ENCODE results near the gene PBRM1.

The PBRM1 gene

DNA sequence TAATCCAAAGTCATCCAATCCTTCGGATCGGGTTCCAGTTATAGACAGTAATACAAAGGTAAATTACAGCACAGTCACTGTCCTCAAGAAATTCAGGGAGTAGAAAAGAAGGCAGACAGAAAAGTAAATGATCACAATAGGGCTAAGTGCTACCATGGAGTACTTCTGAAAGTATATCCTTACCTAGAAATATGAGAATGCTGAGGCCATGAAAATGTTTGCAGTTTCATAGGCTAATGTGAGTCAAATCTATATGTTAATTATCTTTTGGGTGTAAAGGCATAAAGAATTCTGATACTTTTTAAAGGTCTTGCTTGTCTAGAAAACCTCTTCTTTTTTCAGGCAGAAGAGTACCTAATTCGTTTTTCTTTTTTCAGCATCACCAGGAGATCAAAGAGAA, 29.8 kb downstream of the PBRM1 start:
- no peak for DNase-seq

DNA sequence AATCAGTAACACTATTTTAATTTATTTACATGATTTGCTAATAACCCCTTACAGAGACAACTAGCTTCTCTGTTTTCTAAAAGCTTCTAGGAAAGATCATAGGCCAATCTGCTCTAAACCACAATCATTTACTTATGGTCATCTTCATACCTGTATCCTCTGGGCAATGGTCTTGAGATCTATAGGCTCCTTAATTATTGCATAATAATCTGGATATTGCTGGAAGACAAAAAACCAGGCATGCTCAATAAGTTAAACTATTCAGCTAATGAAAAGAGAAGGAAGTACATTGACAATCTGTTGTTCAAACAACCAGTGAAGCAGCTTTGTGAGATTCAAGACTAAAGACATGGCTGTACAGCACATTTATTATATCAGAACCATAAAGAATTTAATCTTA, 34.1 kb downstream of the PBRM1 start:
- no peak for DNase-seq

DNA sequence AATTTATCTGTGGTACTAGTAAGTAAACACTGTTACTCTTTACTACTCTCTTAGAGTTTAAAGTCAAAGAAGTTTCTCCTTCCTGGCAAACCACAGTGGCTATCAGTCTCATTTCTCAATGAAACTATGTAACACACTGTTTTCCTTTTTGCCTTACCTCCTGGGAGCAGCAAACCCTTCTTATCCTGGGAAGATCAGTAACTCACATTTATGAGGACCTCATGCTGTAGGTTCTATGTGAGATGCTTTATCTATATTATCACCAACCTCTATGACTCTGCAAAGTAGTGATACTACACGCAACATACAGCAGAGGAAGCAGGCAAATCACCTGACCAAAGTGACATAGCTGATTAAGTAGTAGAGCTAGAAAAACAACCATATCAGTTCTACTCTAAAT, 35.3 kb downstream of the PBRM1 start:
- no peak for DNase-seq

DNA sequence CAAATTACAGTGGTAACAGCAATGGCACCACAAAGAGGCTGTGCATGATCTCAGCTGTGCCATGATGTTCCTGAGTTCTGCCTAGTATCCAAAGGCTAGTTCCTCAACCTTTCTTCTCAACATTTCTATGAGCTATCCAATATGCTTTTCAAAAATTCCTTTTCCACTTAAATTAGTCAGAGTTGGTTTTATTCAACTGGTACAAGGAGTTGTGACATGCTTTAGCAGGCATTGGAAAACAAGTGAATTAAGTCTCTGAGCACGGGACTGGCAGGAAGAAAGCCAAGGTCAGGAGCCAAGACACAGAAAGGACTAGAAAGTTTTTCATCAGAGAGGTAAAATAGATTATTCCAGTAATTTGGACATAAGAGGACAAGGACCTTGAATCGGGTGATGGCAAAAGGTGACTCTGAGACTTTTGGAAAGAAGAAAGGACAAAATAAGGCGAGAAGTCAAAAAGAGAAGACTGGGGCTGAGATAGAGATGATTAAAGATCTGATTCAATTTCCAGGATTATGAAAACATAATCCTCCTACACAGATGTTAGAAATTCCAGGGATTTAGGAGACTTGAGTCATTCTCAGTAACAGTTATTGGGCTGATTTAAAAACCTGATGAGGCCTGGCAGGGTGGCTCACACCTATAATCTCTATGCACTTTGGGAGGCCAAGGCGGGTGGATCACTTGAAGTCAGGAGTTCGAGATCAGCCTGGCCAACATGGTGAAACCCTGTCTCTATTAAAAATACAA, 36.1 kb downstream of the PBRM1 start:
- DNase-seq, result no peak

DNA sequence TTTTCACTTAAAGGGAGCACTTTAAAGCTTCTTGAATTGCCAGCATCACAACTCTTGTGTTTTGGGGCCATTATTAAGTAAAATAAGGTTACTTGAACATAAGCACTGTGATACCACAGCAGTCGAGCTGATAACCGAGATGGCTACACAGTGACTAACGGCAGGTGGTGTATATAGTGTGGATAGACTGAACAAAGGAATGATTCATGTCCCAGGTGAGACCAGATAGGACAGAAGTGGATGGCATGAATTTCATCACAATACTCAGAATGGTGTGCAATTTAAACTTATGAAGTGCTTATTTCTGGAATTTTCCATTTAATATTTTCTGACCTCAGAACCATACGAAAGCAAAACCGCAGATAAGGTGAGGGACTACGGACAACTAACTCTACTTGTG, 40.2 kb downstream of the PBRM1 start:
- DNase-seq, result no peak

DNA sequence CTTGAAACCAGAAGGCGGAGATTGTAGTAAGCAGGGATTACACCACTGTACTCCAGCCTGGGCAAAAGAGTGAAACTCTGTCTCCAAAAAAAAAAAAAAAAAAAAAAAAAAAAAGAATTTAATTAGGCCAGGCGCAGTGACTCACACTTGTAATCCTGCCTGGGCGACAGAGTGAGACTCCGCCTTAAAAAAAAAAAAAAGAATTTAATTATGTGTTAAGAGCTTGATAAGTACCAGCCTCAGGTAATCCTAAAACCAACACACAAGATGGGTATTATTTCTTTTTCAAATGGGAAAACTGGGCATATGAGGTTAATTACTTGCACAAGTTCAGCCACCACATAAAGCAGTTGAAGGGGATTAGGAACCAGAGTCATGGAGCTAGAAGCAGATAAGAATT, 49.0 kb downstream of the PBRM1 start:
- DNase-seq, result no peak

DNA sequence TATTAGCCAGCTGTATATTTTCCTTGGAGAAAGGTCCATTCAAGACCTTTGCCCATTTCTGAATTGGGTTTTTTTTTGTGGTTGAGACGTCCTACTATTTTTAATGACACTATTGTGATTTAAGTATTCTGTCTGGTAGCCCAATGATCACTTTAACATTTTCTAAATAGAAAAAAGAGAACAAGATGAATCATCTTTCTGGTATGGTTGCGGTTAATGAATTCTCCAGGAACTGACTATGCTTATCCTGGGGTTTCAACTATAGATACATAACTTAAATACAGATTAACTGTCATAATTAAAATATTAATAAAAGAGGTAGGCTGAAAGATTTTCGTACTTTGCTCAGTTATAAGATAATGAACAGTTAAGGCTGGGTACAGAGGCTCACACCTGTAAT, 51.9 kb downstream of the PBRM1 start:
- no peak for DNase-seq

DNA sequence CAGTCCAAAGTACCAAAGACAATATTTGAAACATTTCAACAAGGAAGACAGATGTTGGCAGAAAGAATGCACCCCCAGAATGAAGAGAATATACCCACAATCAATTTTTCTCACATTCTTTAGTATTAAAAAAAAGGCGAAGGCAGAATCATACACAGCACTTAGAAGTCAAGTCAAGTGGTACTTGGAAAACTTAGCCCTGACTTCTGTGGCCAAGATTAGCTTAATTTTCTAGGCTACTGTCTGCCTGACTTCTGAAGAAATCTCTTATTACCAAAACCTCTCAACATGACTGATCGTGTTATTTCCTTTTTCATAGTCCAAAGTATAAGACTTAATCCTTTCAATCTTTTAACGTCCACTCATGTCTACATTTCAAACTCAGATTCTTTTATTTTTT, 60.7 kb downstream of the PBRM1 start:
- DNase-seq, result no peak

DNA sequence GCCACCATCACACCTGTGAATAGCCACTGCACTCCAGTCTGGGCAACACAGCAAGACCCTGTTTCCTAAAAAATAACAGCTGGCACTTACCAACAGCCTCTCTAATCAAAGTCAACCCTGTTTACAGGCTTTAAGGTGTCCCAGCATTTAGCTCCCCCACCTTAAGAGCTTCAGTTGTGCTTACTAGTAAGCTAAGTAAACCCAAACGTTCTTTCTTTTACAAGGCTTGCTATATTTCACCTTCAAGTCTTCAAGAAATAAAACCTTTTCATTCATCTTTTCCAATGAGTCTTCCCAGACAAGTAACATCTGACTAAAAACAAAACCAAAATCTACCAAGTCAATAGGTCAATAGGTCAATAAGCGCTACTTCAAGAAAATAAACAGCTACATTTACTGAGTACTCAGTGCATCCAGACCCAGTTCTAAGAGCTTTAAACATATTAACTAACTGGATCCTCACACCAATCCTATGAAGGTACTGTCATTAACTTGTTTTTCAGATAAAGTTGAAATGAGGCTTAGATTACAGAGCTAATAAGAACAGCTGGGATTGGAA, 62.4 kb downstream of the PBRM1 start:
- DNase-seq, result no peak

DNA sequence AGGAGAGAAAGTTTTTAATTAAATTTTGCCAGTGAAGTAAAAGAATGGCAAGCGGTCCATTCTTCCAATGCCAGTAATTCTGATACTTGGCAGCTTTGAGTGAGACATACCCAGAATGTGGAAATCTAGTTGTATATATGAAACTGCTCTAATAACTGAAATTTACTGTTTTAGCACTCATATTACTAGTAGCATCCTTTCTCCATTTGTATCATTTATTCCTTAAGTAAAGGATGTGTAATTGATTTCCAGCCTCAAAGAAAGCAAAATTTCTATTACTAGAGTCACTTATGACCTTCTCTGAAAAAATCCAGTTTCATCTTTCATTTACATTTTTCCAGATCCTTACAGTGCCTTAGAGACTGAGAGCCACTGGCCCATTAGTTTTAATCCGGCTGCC, 65.1 kb downstream of the PBRM1 start:
- DNase-seq, result no peak

DNA sequence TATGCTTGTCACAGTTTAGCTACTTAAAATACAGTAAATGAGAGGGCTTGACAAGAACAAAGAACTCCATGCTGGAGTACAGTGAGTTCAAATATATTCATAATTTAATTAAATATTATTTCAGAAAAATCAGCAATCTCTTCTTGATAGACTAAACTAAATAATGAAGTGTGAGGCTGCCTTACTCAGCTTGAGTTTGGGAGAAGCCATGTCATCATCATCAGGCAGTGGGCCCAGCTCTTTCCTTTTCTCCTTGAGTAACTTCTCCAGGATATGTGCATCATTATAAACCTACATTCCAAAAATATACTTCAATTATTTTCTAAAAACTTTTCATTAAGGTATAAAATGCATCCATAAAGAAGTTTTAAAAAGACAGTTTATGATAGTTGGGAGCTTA, 70.5 kb downstream of the PBRM1 start:
- no peak for DNase-seq

DNA sequence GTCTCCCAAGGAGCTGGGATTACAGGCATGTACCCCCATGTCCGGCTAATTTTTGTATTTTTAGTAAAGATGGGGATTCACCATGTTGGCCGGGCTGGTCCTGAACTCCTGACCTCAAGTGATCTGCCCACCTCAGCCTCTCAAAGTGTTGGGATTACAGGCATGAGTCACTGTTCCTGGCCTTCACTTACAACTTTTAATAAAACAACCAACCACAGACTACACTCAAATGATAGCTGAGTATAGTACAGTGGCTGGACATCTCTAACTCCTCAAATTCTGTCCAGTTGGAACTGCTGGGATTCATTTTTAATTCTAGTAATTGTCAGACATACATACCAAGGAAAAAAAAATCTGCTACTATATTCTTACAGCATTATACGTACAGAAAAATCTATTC, 71.0 kb downstream of the PBRM1 start:
- DNase-seq, result no peak

DNA sequence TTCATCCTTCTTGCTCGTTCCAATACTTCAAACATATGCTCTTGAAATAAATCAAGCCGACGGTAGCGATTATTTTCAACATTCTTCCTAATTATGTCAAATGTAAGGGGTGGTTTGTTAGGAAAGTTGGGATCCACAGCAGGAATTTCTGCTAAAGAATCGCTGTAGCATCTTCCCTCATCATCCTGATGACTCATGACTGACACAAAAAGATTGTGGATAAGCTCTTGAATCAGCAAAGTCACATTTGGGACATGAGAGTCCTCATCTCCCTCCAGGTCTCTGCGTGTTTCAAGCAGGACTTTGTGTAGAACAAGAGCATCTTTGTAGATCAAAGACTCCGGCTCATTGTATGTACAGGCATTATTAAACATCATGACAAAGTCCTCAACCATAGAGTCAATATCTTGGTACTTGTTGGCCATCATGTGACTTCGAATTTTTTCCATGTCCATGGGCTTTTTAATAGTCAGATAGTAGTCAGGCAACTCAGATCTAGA, 76.3 kb downstream of the PBRM1 start:
- no peak for DNase-seq

DNA sequence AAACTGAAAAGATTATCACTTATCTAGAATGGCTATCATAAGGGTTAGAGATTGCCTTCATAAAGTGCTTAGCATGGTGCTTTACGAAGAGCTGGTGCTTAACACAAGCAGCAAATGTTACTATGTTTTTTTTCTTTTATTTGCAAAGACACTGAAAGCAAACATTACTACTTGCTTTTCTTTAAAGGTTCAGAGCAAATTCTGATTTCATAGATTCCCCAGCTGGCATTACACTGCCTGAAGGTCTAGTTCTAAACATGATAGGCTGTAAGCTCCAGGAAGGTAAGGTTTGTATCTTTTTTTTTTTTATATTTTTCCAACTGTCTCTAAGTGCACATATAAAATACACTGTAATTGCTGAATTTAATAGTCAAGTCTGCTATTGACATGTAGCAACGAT, 77.4 kb downstream of the PBRM1 start:
- DNase-seq, result no peak

DNA sequence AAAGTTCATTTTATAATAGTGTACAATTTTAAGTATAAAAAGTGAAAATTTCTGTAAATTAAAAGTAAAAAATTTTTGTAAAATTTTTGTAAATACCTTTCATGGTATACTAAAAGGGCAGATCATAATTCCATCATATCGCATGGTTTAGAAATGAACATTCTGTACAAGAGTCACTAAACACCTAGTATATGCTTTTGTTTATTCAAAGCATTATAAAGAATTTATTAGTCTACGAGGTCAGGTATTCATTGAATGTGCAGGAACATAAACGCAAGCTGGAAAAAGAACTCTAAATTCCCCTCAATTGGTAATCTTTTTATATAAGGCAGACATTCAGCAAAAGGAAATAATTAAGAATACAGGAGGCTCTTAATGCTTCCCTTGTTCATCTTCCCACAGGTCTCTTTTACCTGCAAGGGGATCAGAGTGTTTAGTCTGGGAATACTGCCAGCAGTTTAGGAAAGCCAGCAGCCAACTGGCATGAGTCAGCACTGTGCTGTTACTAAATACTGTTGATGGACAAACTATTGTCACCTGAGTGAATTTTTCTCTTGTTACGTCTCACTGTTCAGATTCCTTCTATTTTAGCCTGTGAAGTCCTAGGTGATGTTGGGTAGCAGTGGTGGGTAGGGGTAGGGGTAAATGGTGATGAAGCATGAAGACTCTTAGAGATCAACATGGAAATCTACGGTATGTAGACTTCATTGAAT, 79.2 kb downstream of the PBRM1 start:
- DNase-seq, result no peak

DNA sequence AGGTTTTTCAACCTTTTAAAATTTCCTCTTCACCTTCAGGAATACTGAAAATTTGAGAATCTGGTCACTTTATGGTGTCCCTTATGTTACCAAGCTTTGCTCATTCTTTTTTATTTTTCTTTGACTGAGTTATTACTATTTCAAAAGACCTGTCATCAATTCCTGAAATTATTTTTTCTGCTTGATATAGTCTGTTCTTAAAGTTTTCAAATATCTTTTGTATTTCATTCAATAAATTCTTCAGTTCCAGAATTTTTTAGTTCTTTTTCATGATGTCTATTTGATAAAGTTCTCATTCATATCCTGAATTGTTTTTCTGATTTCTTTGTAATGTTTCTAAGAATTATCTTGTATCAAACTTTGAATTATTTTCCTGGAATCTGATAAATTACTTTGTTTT, 85.5 kb downstream of the PBRM1 start:
- no peak for DNase-seq

DNA sequence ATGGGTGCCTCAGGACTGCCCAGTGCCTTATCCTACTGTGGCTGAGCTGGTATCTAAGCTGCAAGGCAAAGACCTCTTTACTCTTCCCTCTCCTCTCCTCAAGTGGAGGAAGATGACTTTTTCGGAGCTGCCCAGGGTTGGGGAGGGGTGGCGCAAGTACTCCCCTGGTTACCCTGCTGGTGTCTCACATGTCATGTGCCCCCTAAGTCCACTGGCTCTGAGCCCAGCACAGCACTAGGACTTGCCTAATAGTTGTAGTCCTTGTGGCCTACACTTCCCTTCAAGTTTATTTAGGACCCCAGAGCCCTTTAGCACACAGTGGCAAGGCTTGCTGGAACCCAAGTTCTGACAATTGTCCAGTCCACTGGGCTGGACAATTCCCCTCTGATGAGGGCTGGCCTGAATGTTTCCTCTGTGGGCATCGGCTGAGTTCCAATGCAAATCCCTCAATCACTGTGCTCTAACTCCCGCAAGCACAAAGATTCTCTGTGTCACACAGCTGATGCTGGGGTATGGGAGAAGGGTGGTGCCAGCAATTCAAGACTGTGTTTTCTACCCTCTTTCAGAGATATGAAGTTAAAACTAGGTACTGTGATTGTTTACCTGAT, 89.0 kb downstream of the PBRM1 start:
- no peak for DNase-seq

DNA sequence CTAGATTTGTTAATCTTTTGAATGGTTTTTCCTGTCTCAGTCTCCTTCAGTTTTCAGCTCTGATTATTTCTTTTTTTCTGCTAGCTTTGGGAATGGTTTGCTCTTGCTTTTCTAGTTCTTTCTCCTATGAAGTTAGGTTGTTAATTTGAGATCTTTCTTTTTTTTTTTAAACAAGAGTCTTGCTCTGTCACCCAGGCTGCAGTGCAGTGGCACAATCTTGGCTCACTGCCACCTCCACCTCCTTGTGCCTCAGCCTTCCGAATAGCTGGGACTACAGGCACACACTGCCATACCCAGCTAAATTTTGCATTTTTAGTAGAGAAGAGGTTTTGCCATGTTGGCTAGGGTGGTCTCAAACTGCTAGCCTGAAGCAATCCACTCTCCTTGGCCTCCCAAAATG, 92.6 kb downstream of the PBRM1 start:
- no peak for DNase-seq

DNA sequence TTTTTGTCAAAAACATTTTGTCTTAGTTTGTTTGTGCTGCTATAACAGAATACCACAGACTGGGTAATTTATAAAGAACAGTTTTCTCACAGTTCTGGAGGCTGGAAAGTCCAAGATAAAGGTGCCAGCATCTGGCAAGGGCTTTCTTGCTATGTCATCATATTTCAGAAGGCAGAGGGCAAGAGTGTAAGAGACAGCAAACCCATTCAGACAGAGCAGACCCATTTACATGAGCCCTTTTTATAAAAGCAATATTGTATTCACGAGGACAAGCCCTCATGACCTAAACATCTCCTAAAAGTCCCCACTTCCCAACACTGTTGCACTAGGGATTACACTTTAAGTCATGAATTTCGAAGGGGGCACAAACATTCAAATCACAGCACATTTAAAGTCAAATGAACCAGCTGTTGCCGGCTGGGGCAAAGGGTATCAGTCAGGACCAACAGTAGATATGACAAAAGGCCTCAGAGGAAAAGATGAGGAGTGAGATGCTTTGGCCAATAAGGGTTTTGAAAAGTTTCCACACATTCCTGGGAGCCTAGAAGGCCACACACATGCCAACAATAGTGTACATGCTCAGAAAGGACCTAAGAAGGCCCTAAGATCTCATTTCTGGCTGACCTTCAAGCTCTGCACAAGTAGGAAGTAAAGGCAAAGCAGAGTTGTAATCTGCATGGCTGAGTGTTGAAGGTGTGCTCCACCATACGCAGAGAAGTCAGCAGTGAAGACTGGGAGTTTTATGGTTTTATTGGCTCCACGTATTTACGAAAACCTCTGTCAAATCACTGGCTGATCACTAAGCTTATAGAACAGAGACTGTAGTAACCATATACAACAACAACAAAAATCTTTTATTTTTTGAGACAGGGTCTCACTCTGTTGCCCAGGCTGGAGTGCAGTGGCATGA, 111.4 kb downstream of the PBRM1 start:
- DNase-seq, result no peak

DNA sequence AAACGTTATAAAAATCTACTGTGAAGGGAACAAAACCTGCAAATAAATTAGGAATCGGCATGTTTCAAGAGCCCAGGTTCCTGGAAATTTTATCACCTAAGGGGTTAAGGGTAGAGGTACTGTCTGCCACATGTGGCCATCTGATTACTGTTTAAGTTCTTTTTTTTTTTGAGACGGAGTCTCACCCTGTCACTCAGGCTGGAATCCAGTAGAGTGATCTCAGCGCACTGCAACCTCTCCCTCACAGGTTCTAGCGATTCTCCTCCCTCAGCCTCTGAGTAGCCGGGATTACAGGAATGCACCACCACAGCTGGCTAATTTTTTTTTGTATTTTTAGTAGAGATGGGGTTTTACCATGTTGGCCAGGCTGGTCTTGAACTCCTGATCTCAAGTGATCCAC, 113.5 kb downstream of the PBRM1 start:
- no peak for DNase-seq

DNA sequence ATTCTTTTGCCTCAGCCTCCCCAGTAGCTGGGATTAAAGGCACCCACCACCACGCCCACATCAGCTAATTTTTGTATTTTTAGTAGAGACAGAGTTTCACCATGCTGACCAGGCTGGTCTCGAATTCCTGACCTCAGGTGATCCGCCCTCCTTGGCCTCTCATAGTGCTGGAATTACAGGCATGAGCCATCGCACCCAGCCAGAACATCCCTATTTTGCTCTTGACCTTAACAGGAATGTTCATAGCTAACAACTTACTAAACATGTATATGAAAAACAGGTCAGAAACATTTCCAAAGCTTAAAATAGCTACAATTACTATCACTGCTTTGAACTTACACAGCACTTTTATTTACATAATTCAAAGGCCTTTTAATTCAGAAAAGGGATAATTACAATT, 115.6 kb downstream of the PBRM1 start:
- no peak for DNase-seq

DNA sequence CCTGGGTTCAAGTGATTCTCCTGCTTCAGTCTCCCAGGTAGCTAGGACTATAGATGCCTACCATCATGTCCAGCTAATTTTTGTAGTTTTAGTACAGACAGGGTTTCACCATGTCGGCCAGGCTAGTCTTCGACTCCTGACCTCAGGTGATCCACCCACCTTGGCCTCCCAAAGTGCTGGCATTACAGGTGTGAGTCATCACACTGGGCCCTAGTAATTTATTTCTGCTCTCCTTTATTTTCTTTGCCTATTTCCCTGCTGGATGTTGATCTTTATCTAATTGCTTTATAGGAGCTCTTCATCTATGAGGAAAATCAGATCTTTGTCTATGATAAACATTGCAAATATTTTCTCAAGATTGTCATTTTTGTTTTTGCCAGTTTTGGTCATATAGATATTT, 117.6 kb downstream of the PBRM1 start:
- no peak for DNase-seq

DNA sequence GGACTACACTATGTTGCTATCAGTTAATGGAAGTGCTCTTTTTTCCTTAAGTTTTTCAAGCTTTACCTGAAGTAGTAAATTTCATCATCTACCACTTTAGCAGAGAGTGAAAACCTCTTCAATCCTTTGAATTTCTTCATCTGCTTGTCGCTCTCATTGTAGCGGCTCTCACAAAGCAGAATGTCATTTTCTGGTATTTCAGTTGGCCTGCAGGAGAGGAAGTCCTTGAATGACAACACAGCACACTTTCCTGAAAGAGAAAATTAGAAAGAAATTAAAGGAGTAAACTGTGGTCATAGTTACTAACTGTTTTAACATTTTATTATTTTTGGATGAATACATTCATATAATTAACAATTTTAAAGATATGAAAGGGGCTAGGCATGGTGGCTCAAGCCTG, 121.7 kb downstream of the PBRM1 start:
- DNase-seq, result no peak

Measured in NK-92 treated with Interleukin-12 subunit alpha and Interleukin-12 subunit beta, amount 100 ng/mL, for 24 hours (cell line).